Osteocyte (in vitro differentiated cells): ENCODE results near the gene PCK1. TPM values are rescaled to one million over a fixed set of nuclear protein-coding genes. Genes with fewer than 3 reads are reported as not detected.

Experiments
- DNase-seq: peaks from one replicate; pipeline ENCODE4 v3.0.0; 2021; ENCODE audit warnings: mixed read lengths; ENCODE audit not compliant: unreplicated experiment; ENCODE audit errors: extremely low spot score
- H3K27ac Mint-ChIP-seq: one replicate; pipeline ENCODE4 v1.8.0; 2021; ENCODE audit warnings: mild to moderate bottlenecking, mixed read lengths; ENCODE audit not compliant: unreplicated experiment
- H3K27me3 Mint-ChIP-seq: one replicate; pipeline ENCODE4 v1.8.0; 2021; ENCODE audit warnings: mixed read lengths; ENCODE audit not compliant: unreplicated experiment
- H3K36me3 Mint-ChIP-seq: one replicate; pipeline ENCODE4 v1.8.0; 2021; ENCODE audit warnings: mixed read lengths; ENCODE audit not compliant: unreplicated experiment
- H3K4me1 Mint-ChIP-seq: one replicate; pipeline ENCODE4 v1.8.0; 2021; ENCODE audit warnings: mixed read lengths; ENCODE audit not compliant: unreplicated experiment
- H3K4me3 Mint-ChIP-seq: one replicate; pipeline ENCODE4 v1.8.0; 2021; ENCODE audit warnings: mild to moderate bottlenecking, moderate library complexity, mixed read lengths; ENCODE audit not compliant: unreplicated experiment
- H3K9me3 Mint-ChIP-seq: one replicate; pipeline ENCODE4 v1.8.0; 2021; ENCODE audit warnings: mixed read lengths; ENCODE audit not compliant: unreplicated experiment
- total RNA-seq: library from RNA; stranded (reverse); gene quantifications from 2 replicates; pipeline ENCODE4 v1.2.1, GENCODE V29; 2021
- TF ChIP-seq, protein P1 (sequence below): fragments of 200-600 bp; sonication (generic); IDR thresholded peaks from 2 replicates; pipeline ENCODE4 v1.5.0; 2021; ENCODE audit warnings: antibody characterized with exemption, mild to moderate bottlenecking, moderate library complexity

Gene PCK1
- total RNA-seq, 1 donor from 2014 or later: not detected

DNA sequence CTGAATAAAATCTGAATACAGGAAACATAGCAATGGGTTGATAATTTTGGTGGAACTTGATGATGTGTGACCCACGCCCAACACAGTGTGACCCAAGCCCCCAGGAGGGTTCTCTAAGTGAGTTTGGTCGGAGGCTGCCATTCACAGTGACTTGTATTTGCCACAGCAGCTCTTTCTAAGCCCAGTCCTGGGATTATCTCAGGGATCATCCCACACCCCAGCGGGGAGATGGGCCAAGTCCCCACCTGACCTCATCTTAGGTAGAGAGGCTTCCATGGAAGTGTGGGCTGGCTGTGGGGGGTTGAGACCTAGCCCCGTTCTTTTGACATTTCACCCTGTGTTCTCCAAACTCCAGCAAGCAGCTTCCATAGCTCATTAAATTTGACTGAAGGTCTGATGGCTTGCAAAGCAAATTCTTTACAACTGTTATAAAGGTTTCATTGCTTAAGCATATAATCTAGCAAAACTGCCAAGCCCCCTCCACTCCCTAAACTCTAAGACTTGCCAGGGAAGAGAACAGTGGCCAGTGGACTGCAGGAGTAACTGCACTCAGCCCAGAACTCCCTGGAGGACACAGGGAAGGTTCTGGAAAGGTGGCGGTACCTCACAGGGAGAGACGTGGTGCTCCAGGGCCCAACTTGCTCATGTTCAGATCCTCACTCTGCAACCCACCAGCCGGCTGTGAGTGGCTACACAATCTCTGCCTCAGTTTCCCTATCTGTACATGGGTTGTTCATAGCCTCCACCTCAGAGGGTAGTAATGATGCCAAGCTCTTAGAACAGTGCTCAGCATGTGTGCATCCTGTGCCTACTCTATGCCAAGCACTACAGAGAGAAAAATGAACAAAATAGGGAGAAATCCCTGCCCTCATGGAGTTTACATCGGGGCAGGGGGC lies 1.0 kb upstream of the PCK1 start:
- Mint-ChIP-seq H3K36me3 (no peaks in the 10 kb centered on the region), H3K4me3 (no peak overlapping the region), H3K27me3 (peaks cover 53% of the 10 kb centered on the region), H3K27ac (no peak overlapping the region), H3K9me3 (no peaks in the 10 kb centered on the region), H3K4me1 (no peaks in the 10 kb centered on the region)
- DNase-seq: no peak
- TF ChIP-seq, protein P1, sequence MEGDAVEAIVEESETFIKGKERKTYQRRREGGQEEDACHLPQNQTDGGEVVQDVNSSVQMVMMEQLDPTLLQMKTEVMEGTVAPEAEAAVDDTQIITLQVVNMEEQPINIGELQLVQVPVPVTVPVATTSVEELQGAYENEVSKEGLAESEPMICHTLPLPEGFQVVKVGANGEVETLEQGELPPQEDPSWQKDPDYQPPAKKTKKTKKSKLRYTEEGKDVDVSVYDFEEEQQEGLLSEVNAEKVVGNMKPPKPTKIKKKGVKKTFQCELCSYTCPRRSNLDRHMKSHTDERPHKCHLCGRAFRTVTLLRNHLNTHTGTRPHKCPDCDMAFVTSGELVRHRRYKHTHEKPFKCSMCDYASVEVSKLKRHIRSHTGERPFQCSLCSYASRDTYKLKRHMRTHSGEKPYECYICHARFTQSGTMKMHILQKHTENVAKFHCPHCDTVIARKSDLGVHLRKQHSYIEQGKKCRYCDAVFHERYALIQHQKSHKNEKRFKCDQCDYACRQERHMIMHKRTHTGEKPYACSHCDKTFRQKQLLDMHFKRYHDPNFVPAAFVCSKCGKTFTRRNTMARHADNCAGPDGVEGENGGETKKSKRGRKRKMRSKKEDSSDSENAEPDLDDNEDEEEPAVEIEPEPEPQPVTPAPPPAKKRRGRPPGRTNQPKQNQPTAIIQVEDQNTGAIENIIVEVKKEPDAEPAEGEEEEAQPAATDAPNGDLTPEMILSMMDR: no peak

DNA sequence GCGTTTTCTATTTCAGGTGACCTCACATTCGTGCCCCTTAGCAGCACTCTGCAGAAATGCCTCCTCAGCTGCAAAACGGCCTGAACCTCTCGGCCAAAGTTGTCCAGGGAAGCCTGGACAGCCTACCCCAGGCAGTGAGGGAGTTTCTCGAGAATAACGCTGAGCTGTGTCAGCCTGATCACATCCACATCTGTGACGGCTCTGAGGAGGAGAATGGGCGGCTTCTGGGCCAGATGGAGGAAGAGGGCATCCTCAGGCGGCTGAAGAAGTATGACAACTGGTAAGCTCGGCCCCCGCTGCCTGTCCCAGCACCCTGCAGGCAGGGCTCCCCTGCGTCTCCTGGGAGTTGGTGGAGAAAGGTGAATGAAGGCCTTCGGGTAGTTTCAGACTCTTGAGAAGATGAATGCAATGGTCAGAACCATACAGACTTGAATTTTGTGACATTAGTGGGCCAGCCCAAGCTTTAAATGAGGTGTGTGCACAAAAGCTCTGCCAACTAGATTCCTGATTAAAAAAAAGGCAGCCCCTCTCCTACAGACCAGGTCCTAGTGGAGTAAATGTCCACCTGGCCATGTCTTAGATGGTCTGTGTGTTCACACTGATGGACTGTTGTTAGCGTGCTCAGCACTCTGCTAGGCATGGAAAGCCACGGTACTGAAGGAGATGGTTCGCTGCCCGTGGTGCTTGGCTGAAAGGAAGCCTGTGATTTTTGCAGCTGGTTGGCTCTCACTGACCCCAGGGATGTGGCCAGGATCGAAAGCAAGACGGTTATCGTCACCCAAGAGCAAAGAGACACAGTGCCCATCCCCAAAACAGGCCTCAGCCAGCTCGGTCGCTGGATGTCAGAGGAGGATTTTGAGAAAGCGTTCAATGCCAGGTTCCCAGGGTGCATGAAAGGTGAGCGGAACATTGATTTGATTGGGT lies 708 bp downstream of the PCK1 start:
- Mint-ChIP-seq H3K4me1 (no peaks in the 10 kb centered on the region), H3K4me3 (no peak overlapping the region), H3K36me3 (no peaks in the 10 kb centered on the region), H3K27ac (no peak overlapping the region), H3K9me3 (no peaks in the 10 kb centered on the region), H3K27me3 (peaks cover 50% of the 10 kb centered on the region)
- DNase-seq: no peak
- TF ChIP-seq, protein P1: no peak

DNA sequence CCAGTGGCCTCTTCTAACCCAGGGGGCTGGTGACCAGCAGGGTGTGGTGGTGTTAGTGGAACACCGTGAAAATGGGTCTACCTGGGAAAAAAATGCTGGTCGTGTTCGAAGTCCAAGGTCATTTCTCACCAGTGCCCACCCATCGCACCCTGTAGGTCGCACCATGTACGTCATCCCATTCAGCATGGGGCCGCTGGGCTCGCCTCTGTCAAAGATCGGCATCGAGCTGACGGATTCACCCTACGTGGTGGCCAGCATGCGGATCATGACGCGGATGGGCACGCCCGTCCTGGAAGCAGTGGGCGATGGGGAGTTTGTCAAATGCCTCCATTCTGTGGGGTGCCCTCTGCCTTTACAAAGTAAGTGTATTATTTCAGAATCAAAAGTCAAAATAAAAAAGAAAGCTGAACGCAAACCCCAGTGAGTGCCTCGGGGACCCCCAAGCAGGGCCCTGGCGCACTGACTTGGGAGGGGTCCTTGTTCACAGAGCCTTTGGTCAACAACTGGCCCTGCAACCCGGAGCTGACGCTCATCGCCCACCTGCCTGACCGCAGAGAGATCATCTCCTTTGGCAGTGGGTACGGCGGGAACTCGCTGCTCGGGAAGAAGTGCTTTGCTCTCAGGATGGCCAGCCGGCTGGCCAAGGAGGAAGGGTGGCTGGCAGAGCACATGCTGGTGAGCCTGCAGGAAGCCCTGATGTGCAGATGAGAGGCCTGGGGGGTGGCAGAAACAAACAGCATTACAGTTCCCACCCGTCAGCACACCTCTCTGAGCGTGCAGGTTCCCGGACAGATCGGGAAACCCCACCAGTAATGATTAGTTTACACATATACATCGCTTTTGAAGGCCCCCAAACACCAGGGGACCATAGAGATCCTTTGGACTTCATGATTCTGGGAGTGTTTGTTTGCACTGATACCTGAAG lies 1.9 kb downstream of the PCK1 start:
- peaks cover 51% of the 10 kb centered on the region for H3K27me3 Mint-ChIP-seq

DNA sequence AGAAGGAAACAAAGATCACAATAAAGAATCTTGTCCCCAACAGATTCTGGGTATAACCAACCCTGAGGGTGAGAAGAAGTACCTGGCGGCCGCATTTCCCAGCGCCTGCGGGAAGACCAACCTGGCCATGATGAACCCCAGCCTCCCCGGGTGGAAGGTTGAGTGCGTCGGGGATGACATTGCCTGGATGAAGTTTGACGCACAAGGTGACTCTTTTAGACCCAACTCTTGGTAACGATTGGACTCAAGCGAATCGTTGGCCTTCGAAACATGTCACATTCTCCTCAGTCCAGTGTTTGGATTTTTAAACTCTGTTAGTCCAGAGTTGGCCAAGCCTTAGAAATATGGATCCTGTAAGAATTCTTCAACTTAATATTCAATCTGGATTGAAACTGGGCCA lies 2.6 kb downstream of the PCK1 start:
- no peaks in the 10 kb centered on the region for H3K9me3 Mint-ChIP-seq
- H3K4me3 Mint-ChIP-seq: no peak overlapping the region
- no peaks in the 10 kb centered on the region for H3K4me1 Mint-ChIP-seq
- TF ChIP-seq, protein P1: no peak
- H3K27me3 Mint-ChIP-seq: peaks cover 49% of the 10 kb centered on the region
- DNase-seq: no peak
- H3K36me3 Mint-ChIP-seq: no peaks in the 10 kb centered on the region
- H3K27ac Mint-ChIP-seq: no peak overlapping the region

More for the DNA sequence above, 1.9 kb downstream of the PCK1 start:
- no peaks in the 10 kb centered on the region for H3K4me1 Mint-ChIP-seq
- TF ChIP-seq, protein P1: no peak
- DNase-seq: no peak
- no peaks in the 10 kb centered on the region for H3K9me3 Mint-ChIP-seq
- no peak overlapping the region for H3K4me3 Mint-ChIP-seq
- no peaks in the 10 kb centered on the region for H3K36me3 Mint-ChIP-seq
- no peak overlapping the region for H3K27ac Mint-ChIP-seq
